Endothelial cell of umbilical vein (primary cell): Measurements from ENCODE around the gene ROBO2. TPM values are rescaled to one million over a fixed set of nuclear protein-coding genes. Genes with fewer than 3 reads are reported as not detected.

Experiments
- BruUV-seq: library from RNA; stranded (reverse); fragments of 400-500 nt; replicated peaks from 2 replicates; lab custom pipeline; 2021; lab: Mats Ljungman, UMichigan
- CTCF ChIA-PET: fragments of 300-600, 350-600 bp; sonication (Branson Sonifier 250); formaldehyde crosslinking; loops from one replicate; lab custom pipeline; 2021; ENCODE audit warnings: antibody characterized with exemption, inconsistent platforms; lab: Charles Lee
- POLR2A ChIA-PET: fragments of 300-600, 350-600 bp; sonication (Branson Sonifier 250); formaldehyde crosslinking; loops from one replicate; lab custom pipeline; 2021; ENCODE audit warnings: antibody characterized with exemption, inconsistent platforms; lab: Charles Lee
- DNase-seq: peaks from one replicate; pipeline ENCODE4 v3.0.0-alpha.2; 2011; ENCODE audit warnings: low read depth, low spot score
- FAIRE-seq: peaks from 2 replicates; lab custom pipeline; 2011; peaks lifted over from hg19 to GRCh38; lab: Jason Lieb, UNC
- H2AFZ ChIP-seq: 2 replicates; pipeline ENCODE4 v1.6.0; 2012; ENCODE audit warnings: low read depth, low read length, control low read depth, inconsistent platforms
- H3K27ac ChIP-seq: 2 replicates; pipeline ENCODE4 v1.5.1; 2011; ENCODE audit warnings: low read depth, mild to moderate bottlenecking, control low read depth, low read length, moderate library complexity; ENCODE audit not compliant: insufficient read depth
- H3K27me3 ChIP-seq, 2 experiments: 2 replicates each; pipeline versions ENCODE4 v1.6.0 to v1.6.1; 2011; ENCODE audit warnings: low read length in 2 of 2, mixed read lengths in 1 of 2; ENCODE audit not compliant: control insufficient read depth in 2 of 2, insufficient read depth in 2 of 2
- H3K36me3 ChIP-seq, 2 experiments: 2 replicates in 1 of 2; 3 replicates in 1 of 2; pipeline ENCODE4 v1.5.1; 2011; ENCODE audit warnings: low read length in 2 of 2, mild to moderate bottlenecking in 1 of 2, moderate library complexity in 1 of 2; ENCODE audit not compliant: control insufficient read depth in 2 of 2, insufficient read depth in 2 of 2; ENCODE audit errors: extremely low read depth in 1 of 2
- H3K4me1 ChIP-seq: 3 replicates; pipeline ENCODE4 v1.5.1; 2011; ENCODE audit warnings: mild to moderate bottlenecking, low read length; ENCODE audit not compliant: control insufficient read depth, insufficient read depth; ENCODE audit errors: extremely low read depth
- H3K4me2 ChIP-seq: 2 replicates; pipeline ENCODE4 v1.6.1; 2011; ENCODE audit warnings: low read length, control low read depth, mixed read lengths; ENCODE audit not compliant: insufficient read depth
- H3K4me3 ChIP-seq, 3 experiments: fragments of 200-600 bp in 1 of 3; sonication (generic), shearing (Covaris generic) in 1 of 3; replicated peaks in 1 of 3; 2 replicates each; pipeline ENCODE4 v1.5.1; 2011 to 2016; ENCODE audit warnings: control low read depth in 3 of 3, low read length in 3 of 3, mild to moderate bottlenecking in 2 of 3, inconsistent platforms in 1 of 3, low read depth in 1 of 3, moderate library complexity in 1 of 3; ENCODE audit not compliant: insufficient read depth in 1 of 3
- H3K79me2 ChIP-seq: 2 replicates; pipeline ENCODE4 v1.6.0; 2012; ENCODE audit warnings: low read length, inconsistent platforms; ENCODE audit not compliant: control insufficient read depth, insufficient read depth
- H3K9ac ChIP-seq: replicated peaks from 2 replicates; pipeline ENCODE3; 2011; ENCODE audit warnings: low read length, control low read depth; ENCODE audit not compliant: insufficient read depth; ENCODE audit errors: extremely low read depth
- H3K9me1 ChIP-seq: replicated peaks from 3 replicates; pipeline ENCODE4 v1.6.0; 2011; ENCODE audit warnings: mild to moderate bottlenecking, low read length; ENCODE audit not compliant: control insufficient read depth, insufficient read depth; ENCODE audit errors: extremely low read depth
- H3K9me3 ChIP-seq: replicated peaks from 2 replicates; pipeline ENCODE4 v1.5.1; 2012; ENCODE audit warnings: low read length, inconsistent platforms; ENCODE audit not compliant: control insufficient read depth, insufficient read depth
- H4K20me1 ChIP-seq: replicated peaks from 2 replicates; pipeline ENCODE3; 2011; ENCODE audit warnings: mild to moderate bottlenecking, low read length; ENCODE audit not compliant: control insufficient read depth, insufficient read depth; ENCODE audit errors: extremely low read depth
- CTCF ChIP-seq, 2 donors: IDR thresholded peaks; 1 replicate in 1 of 2; 2 replicates in 1 of 2; pipeline ENCODE4 v1.5.1; 2011; ENCODE audit warnings: low read length in 2 of 2, mild to moderate bottlenecking in 2 of 2, moderate library complexity in 2 of 2, control low read depth in 1 of 2, inconsistent platforms in 1 of 2, low read depth in 1 of 2; ENCODE audit not compliant: insufficient read depth in 1 of 2; ENCODE audit errors: extremely low read depth in 1 of 2
- EZH2 ChIP-seq: IDR thresholded peaks from 2 replicates; pipeline ENCODE4 v1.6.1; 2012; ENCODE audit warnings: borderline replicate concordance, low read depth, mild to moderate bottlenecking, moderate library complexity, low read length, inconsistent platforms; ENCODE audit not compliant: severe bottlenecking
- FOS ChIP-seq: IDR thresholded peaks from 2 replicates; pipeline ENCODE4 v1.6.1; 2011; ENCODE audit warnings: mild to moderate bottlenecking, low read length, moderate library complexity, borderline replicate concordance; ENCODE audit not compliant: insufficient read depth
- GATA2 ChIP-seq: IDR thresholded peaks from 2 replicates; pipeline ENCODE4 v1.7.0; 2011; ENCODE audit warnings: low read depth, mild to moderate bottlenecking, moderate library complexity, mixed read lengths, low read length; ENCODE audit not compliant: insufficient read length, insufficient read depth
- JUN ChIP-seq: IDR thresholded peaks from 2 replicates; pipeline ENCODE4 v1.6.1; 2011; ENCODE audit warnings: borderline replicate concordance, low read depth; ENCODE audit not compliant: insufficient read length, insufficient read depth
- MAX ChIP-seq: IDR thresholded peaks from 2 replicates; pipeline ENCODE4 v1.6.1; 2011; ENCODE audit not compliant: insufficient read depth, insufficient read length
- MYC ChIP-seq: IDR thresholded peaks from one replicate; pipeline ENCODE4 v1.6.1; 2011; ENCODE audit warnings: mild to moderate bottlenecking, low read depth, low read length
- POLR2A ChIP-seq: IDR thresholded peaks from 2 replicates; pipeline ENCODE4 v1.6.1; 2012; ENCODE audit warnings: low read depth, mild to moderate bottlenecking, control low read depth, low read length
- POLR2AphosphoS5 ChIP-seq: IDR thresholded peaks from 2 replicates; pipeline ENCODE4 v1.6.1; 2012; ENCODE audit warnings: low read depth, mild to moderate bottlenecking, control low read depth, low read length, moderate library complexity; ENCODE audit not compliant: insufficient read depth
- dilution Hi-C: fragments of 300-500 bp; cut with MboI; formaldehyde crosslinking; loops from one replicate; pipeline ENCODE4 v1.15.0; 2019; ENCODE audit warnings: low sequenced_read_pairs; ENCODE audit not compliant: extremely low pct_ligation_motif_present
- intact Hi-C: fragments of 100-400 bp; cut with micrococcal nuclease; formaldehyde crosslinking; loops from one replicate; pipeline ENCODE4 v1.10.0; 2022
- polyA plus RNA-seq, 4 experiments: library from polyadenylated mRNA; depleted of rRNA in 3 of 4; stranded (reverse) in 3 of 4; unstranded in 1 of 4; fragments of >200 nt; gene quantifications; 2 replicates each; pipeline versions ENCODE4 v1.2.1 to v1.2.3, GENCODE V29; 2011 to 2012; ENCODE audit warnings: missing spikeins in 1 of 4
- total RNA-seq: library from RNA; stranded (reverse); gene quantifications from 2 replicates; pipeline ENCODE4 v1.2.3, GENCODE V29; 2021

Gene ROBO2
- total and polyA plus RNA-seq, 2 donors (not counting 3 experiments of a cell fraction or from before 2014, with no cell fraction given) = not detected

- Histone ChIP-seq H3K4me1 (no peaks in the 10 kb centered on the region), H3K4me3 (no peak overlapping the region), H3K4me2 (no peak overlapping the region), H3K27ac (no peak overlapping the region), H2AFZ (no peak overlapping the region), H3K9me3 (no peaks in the 10 kb centered on the region), H3K9ac (no peak overlapping the region), H3K9me1 (no peaks in the 10 kb centered on the region), H3K36me3 (no peaks in the 10 kb centered on the region), H4K20me1 (no peaks in the 10 kb centered on the region), H3K27me3 (no peaks in the 10 kb centered on the region), H3K79me2 (no peaks in the 10 kb centered on the region)
- TF ChIP-seq CTCF (IDR thresholded peaks at IDR 0.05; ENCODE audit: extremely low read depth in 1 of 2, insufficient read depth in 1 of 2, low read depth in 1 of 2, low read length in 2 of 2) (no peak), FOS (no peak), EZH2 (no peak), MYC (no peak), MAX (no peak), POLR2AphosphoS5 (no peak), POLR2A (no peak), GATA2 (no peak), JUN (no peak)
- DNase-seq (no peak), FAIRE-seq (no peak)
- intact Hi-C loops (no loop called here), dilution Hi-C loops (no loop called here)
- ChIA-PET CTCF (no interaction called here), POLR2A (no interaction called here)
- BruUV-seq = no TSS peak
Observed at GRCh38 chr3:77414881-77415280, 375.0 kb downstream of the ROBO2 start.
